ENCODE results near the gene ADAM12.

- no peak for TF ChIP-seq CTCF (conservative IDR thresholded peaks at IDR 0.05; ENCODE audit: low read length)
- TF ChIP-seq EZH2phosphoT487 (IDR thresholded peaks at IDR 0.05; ENCODE audit: borderline replicate concordance), result no peak
Measured at GRCh38 chr10:126114884-126115555, 273.3 kb downstream of the ADAM12 start.

All from Loucy (cell line).